Muscle of arm (tissue), 12 donors: ENCODE data around the gene ORM1. TPM values are rescaled to one million over a fixed set of nuclear protein-coding genes. Genes with fewer than 3 reads are reported as not detected.
"Not testable (repeated sequence)": the region's sequence is repeated elsewhere in the genome, so short reads cannot be mapped to it uniquely, and the experiment has no call there.

Experiments used
- DNase-seq: peaks from one replicate; pipeline ENCODE4 v3.0.0-alpha.2; 2013
- polyA plus RNA-seq, 12 donors: library from polyadenylated mRNA; unstranded; fragments of 120-200 nt; gene quantifications; one replicate each; pipeline ENCODE4 v1.2.1, GENCODE V29; 2013; ENCODE audit not compliant: insufficient read length in 12 of 12

Gene ORM1
- polyA plus RNA-seq, 12 donors, result 0.27 to 1.9 (median 0.69) TPM; not detected in 3

DNA sequence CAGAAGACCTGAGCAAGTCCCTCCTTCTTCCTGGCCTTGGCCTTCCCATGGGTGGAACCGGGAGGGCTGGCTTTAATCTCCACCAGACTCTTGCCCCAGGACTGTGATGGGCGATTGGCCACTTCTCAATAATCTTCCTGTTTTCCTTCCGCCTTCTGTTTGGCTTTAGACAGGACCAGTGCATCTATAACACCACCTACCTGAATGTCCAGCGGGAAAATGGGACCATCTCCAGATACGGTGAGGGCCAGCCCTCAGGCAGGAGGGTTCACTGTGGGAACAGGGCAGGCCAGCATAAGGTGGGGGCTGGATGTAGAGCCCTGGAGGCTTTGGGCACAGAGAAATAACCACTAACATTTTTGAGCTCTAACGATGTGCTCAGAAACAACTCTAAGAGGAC, 951 bp downstream of the ORM1 start:
- not testable (repeated sequence) for DNase-seq

DNA sequence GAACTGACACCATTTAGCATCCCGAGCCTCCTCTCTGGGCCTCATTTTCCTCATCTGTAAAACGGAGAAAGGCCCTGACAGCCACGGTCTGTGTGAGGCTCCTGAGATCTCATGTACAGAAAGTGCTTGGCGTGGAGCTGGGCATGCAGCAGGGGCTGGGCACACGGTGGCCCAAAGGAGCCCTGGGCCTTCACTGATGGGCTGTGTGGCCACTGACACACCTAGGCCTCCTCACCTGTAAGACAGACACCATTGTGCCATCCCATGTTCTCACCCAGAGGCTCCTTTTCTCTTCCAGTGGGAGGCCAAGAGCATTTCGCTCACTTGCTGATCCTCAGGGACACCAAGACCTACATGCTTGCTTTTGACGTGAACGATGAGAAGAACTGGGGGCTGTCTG, 1.6 kb downstream of the ORM1 start:
- DNase-seq, result no peak

DNA sequence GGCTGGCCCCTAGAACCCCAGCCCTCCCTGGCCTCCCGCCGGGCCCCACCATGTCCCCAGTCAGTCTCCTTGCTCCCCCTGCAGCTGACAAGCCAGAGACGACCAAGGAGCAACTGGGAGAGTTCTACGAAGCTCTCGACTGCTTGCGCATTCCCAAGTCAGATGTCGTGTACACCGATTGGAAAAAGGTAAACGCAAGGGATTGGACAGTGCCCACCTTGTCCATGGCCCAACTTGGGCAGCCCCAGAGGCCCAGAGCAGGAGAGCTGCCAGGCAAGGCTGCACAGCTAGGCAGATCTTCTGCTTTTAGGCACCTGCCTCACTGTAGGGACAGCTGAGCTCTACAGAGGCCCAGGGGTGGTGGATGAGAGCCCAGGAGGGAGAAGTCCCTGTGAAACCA, 2.1 kb downstream of the ORM1 start:
- not testable (repeated sequence) for DNase-seq

DNA sequence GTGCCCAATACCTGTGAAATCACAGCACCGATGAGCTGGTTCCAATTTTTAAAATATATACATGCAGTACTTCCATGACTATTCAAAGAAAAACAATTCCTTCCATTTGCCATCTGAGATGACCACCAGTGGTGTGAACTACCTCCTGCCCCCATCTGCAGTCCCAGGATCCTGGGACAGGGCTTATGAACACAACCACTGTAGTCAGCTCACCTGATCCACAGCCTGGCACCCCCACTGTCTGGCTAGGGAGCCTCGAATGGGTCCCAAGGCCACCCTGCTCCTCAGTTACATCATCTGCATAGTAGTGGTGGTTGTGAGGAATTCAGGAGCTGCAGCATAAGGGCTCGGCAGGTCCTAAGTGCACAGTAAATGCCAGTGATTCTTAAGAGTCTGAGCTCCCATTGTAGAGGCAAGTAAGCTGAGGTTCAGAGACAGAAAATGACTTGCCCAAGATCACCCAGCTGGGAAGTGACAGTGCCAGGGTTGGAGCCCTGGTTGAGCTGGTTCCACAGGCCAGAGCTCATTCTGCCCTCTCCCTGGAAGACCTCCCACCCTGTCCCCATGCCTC, 2.9 kb downstream of the ORM1 start:
- not testable (repeated sequence) for DNase-seq

DNA sequence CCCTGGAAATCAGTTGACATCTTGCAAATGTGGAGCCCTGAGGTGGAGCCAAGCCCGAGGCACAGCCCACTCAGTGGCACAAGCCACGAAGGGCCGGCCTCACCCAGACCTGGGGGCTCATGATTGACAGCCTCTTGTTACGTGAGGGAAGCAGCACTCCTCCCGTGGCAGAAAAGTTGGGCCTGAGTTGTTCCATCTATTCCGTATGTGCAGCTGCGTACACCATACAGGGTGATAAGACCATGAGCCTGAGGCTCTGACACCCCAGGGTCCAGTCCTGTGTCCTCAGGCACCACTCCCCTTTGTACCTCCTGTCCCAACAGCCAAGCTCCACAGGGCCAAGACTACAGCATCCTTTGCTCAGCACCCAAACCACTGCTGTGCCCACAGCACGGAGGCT, 4.9 kb downstream of the ORM1 start:
- DNase-seq, result no peak

DNA sequence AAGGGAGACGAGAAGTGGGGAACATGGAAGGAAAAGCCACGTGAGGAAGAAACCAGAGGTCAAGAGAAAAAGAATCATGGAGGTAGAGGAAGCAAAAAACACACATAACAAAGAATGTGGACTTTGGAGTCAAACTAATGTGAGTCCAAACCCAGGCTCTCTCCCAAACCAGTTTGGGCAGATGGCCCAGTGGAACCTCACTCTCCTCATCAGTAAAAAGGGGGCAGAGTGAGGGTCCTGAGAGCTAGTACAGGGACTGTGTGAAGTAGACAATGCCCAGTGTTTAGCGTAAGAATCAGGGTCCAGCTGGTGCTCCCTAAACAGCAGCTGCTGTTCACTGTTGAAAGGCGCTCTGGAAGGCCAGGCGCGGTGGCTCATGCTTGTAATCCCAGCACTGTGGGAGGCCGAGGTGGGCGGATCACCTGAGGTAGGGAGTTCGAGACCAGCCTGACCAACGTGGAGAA, 5.5 kb downstream of the ORM1 start:
- not testable (repeated sequence) for DNase-seq

DNA sequence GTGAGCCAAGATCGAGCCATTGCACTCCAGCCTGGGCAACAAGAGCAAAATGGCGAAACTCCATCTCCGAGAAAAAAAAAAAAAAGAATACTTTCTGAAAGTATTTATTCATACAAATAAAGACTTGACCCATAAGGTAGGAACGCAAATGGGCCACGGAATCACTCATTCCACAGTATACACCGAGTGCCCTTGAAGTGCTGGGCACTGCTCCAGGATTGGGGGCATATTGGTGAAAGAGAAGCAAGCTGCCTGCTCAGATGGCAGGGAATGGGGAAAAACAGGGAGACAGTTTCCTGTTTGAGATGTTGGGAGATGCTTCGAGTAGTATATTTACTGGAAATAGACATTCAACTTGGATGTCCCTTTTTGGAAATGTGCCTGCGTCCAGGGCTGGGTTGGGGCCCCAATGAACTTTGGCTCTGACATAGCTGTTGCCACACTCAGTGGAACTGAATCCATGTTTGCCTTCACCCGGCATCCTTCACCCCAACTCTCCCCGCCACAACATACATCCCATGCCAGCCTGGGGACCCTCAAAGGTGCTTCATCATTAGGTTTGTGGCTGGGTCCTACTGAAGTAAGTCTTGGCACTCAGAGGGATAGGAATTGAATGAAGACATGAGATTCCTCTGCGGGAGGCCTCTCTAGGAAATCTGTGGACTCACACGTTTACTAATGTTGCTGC, 6.2 kb downstream of the ORM1 start:
- DNase-seq, result not testable (repeated sequence)

DNA sequence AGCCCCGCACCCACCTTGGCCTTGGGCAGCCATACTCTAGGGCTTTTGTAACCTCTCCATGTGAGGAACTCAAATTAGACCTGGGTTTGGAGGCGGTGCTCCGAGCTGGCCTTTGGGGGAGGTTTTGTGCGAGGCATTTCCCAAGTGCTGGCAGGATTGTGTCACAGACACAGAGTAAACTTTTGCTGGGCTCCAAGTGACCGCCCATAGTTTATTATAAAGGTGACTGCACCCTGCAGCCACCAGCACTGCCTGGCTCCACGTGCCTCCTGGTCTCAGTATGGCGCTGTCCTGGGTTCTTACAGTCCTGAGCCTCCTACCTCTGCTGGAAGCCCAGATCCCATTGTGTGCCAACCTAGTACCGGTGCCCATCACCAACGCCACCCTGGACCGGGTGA, 6.7 kb downstream of the ORM1 start, which contains the start of gene ORM2:
ORM2 (plus strand) TSS at position 245 of the 398 bp plus-strand sequence; CDS start at position 281, 36 bp downstream.
- not testable (repeated sequence) for DNase-seq

DNA sequence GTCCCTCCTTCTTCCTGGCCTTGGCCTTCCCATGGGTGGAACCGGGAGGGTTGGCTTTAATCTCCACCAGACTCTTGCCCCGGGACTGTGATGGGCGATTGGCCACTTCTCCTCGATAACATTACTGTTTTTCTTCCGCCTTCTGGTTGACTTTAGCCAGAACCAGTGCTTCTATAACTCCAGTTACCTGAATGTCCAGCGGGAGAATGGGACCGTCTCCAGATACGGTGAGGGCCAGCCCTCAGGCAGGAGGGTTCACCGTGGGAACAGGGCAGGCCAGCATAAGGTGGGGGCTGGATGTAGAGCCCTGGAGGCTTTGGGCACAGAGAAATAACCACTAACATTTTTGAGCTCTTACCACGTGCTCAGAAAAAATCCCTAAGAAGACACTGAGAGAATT, 7.7 kb downstream of the ORM1 start:
- no peak for DNase-seq

DNA sequence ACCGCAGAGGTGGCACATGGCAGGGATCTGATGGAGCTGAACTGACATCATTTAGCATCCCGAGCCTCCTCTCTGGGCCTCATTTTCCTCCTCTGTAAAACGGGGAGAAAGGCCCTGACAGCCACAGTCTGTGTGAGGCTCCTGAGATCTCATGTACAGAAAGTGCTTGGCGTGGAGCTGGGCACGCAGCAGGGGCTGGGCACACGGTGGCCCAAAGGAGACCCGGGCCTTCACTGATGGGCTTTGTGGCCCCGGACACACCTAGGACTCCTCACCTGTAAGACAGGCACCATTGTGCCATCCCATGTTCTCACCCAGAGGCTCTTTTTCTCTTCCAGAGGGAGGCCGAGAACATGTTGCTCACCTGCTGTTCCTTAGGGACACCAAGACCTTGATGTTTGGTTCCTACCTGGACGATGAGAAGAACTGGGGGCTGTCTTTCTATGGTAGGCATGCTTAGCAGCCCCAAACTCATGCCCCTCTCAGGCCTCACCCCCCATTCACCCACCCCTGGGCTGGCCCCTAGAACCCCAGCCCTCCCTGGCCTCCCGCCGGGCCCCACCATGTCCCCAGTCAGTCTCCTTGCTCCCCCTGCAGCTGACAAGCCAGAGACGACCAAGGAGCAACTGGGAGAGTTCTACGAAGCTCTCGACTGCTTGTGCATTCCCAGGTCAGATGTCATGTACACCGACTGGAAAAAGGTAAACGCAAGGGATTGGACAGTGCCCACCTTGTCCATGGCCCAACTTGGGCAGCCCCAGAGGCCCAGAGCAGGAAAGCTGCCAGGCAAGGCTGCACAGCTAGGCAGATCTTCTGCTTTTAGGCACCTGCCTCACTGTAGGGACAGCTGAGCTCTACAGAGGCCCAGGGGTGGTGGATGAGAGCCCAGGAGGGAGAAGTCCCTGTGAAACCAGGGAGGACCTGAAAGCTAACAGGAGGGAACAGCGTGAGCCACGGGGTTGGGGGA, 8.6 kb downstream of the ORM1 start:
- not testable (repeated sequence) for DNase-seq

DNA sequence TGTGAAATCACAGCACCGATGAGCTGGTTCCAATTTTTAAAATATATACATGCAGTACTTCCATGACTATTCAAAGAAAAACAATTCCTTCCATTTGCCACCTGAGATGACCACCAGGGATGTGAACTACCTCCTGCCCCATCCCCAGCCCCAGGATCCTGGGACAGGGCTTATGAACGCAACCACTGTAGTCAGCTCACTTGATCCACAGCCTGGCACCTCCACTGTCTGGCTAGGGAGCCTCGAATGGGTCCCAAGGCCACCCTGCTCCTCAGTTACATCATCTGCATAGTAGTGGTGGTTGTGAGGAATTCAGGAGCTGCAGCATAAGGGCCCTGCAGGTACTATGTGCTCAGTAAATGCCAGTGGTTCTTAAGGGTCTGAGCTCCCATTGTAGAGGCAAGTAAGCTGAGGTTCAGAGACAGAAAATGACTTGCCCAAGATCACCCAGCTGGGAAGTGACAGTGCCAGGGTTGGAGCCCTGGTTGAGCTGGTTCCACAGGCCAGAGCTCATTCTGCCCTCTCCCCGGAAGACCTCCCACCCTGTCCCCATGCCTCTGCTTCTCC, 9.7 kb downstream of the ORM1 start:
- not testable (repeated sequence) for DNase-seq

DNA sequence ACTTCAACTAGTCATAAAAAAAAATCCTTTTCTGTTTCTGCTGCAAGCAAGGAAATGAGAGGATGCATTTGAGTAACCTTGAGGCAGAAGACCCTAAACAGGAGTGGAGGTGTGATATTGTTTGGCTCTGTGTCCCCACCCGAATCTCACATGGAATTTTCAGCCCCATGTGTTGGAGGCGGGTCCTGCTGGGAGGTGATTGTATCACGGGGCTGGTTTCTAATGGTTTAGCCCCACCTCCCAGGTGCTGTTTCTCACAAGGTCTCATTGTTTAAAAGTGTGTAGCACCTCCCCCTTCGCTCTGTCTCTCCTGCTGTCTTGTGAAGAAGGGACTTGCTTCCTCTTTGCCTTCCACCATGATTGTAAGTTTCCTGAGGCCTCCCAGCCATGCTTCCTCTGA, 10.8 kb downstream of the ORM1 start:
- not testable (repeated sequence) for DNase-seq

DNA sequence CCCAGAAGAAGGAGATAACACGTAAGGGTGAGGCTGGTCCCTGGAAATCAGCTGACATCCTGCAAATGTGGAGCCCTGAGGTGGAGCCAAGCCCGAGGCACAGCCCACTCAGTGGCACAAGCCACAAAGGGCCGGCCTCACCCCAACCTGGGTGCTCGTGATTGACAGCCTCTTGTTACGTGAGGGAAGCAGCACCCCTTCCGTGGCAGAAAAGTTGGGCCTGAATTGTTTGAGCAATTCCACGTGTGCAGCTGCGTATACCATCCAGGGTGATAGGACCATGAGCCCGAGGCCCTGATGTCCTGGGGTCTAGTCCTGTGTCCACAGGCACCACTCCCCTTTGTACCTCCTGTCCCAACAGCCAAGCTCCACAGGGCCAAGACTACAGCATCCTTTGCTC, 11.6 kb downstream of the ORM1 start:
- DNase-seq, result no peak

DNA sequence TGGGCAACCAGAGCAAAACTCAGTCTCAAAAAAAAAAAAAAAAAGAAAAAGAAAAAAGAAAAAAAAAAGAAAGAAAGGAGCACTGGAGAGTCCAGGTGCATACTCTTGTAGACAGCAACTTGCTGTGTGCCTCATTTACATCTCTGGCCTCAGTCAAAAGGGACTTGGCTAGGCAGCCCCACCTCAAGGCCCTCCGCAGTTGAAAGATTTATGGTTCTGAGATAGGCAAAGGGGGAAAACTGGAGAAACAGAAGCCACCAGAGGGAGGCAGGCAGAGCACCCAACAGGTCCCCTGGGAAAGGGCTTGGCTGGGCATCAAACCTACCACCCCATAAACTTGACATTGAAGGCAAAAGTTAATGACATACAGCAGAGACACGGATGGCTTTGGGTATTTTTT, 12.8 kb downstream of the ORM1 start:
- no peak for DNase-seq

DNA sequence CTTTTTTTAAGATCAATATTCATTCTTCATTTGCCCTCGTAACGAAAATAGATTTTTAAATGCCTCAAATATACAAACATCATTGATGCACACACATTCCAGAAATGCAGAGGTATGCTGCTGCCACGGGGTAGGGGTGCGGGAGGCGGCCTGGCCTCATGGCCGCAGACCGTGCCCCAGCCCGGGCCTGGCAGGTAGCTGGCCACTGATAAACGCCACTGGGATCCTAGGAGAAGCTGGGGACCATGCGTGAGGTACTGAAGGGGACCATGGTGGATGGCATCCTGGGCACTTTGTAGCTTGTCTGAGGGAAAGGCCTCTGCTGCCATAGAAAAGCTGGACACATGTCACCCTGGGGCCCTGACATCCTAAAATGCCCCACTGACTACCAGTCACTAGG, 13.3 kb downstream of the ORM1 start:
- DNase-seq, result no peak

DNA sequence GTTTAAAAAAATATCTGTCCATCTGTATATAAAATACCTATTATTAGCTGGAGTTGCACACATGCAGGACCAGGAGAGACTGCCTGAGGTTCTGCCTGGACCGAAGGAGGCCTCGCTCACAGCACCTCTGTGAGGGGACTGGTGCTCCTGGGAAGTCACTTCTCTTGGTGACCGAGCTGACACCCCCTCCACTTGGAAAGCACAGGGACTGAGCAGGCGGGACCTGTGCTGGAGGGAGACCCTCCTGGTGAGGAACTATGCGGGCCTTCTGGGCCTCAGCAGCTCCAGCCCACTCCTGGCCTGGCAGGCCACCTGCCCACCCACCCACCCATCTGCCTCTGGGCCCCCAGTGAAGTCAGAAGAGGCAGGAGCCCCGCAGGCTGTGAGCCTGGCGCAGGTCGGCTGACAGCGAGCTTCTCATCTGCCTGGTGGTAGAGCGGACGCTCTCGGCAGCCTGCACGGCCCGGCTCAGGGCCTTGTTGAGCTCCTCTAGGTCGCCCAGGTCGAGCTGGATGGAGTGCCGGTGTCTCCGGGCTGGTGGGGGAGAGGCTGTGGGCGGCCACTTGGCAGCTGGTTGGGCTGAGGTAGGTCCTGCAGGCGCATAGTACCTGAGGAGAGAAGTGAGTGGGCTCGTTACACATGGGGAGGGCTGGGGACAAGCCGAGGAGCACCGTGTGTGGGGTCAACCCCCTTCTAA, 13.9 kb downstream of the ORM1 start:
- no peak for DNase-seq

DNA sequence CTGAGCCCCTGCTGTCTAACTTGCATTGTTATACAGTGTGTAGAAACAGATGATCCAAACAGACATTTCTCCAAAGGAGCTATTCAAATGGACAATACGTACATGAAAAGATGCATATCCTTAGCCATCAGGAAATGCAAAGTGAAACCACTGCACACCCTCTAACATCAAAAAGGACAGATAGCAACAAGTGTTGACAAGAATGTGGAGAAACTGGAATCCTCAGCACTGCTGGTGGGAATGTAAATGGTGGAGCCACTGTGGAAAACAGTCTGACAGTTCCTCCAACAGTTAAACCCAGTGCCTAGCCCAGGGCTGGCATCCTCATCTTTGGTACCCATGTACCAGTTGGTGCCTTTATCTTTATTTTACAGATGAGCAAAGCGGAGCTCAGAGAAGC, 15.3 kb downstream of the ORM1 start:
- no peak for DNase-seq

DNA sequence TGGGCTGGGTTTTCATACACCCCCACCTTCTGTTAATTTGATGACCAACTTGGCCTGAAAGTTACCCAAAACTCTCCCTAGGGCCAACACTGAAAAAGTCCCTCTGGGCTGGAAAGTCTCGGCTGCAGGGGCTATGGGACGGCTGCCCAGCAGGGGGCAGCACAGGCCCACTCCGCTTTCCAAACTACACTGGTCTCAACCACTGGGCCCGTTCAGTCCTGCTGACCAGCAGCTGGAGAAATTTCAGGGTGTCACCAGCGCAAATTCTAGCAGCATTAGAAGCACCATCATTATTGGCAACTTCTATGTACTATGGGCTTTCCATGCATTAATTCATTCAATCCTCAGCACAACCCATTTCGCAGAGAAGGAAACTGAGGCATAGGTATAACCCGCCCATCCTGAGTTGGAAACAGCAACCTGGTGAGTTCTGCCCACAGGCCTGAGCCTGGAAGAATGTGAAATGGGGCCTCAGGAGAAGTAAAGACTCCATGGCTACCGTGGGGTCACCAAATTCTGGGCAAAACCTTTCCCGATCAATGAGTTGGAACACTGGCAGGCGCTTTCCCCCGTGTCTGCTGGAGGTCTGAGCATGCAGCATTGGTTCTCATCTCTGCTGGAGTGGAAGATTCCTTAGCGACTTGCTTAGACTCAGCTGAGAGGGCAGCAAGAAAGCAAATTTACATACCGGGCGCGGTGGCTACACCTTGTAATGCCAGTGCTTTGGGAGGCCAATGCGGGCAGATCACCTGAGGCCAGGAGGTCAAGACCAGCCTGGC, 16.4 kb downstream of the ORM1 start:
- peak; percentile 19 for DNase-seq

DNA sequence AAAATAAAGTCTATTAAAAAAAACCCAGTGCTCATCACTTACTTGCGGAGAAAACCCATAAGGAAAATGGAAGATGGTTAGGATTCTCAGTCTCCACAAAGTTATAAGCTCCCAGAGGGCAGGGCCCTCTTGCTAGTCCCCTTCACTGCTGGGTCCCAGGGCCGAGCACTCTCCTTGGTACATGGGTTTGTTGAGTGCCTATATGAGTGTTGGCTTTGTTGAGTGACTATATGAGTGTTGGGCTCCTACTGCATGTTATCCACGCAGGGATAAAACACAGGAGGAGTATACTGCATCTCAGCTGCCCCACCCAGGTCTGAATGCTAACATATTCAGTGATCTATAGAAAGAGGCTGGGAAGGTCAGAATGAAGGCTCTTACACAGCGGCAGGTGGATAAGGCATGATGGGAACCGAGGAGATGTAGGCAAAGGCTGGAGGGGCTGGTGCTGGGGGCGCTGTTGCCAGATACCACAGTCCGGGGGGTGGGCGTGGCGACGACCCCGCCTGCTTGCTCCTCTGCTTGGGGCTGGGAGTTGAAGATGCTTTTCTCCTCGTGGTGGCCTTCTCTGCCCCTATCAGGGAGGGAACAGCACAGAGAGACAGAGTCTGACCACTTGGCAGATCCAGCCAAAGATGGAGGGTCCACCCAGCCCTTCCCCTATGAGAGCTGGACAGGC, 18.4 kb downstream of the ORM1 start:
- no peak for DNase-seq

DNA sequence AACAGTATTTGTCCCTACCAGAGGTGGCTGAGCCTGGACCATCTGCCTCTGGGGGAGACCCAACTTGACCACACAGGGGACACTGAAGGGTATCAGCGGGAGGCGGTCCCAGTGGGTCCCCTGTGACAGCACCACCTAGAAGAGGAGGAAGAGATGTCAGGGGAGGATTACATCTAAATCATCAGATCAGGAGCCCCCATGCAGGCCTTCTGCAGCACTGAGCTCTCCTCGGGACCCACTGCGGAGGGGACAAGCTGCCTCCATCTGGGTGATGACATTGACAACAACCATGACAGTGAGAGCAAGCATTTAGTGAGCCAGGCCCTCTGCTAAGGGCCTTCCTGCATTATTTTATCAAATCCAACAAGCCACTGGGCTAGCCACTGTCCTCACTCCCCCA, 19.1 kb downstream of the ORM1 start:
- no peak for DNase-seq
